HG02840 (cell line): ENCODE measurements around the gene ZNF460.

Experiments
- ATAC-seq: cut with Tn5 transposase; IDR thresholded peaks from one replicate; pipeline ENCODE4 v1.9.1; 2021; ENCODE audit warnings: mild to moderate bottlenecking, moderate library complexity, moderate number of reproducible peaks; ENCODE audit not compliant: unreplicated experiment, low FRiP score

The ZNF460 gene

DNA sequence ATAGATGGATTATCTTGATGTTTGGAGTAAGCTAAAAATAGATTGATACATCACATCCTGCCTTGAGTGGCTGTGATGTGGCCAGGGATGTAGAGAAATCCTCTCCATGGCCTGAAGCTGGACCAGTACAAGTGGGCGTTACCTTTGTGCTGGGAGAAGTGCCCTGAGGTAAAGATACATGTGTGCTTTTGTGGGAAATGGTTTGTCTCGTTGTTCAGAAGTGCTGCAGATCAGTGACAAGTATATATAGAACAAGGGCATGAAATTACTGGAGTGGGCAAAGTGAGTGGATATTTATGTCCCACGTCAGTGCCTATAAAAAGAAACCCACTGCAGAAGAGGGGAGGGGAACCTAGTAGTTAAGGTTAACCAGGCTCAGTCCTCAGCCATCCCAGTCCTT is 58.6 kb downstream of the ZNF460 start:
- no peak for ATAC-seq

DNA sequence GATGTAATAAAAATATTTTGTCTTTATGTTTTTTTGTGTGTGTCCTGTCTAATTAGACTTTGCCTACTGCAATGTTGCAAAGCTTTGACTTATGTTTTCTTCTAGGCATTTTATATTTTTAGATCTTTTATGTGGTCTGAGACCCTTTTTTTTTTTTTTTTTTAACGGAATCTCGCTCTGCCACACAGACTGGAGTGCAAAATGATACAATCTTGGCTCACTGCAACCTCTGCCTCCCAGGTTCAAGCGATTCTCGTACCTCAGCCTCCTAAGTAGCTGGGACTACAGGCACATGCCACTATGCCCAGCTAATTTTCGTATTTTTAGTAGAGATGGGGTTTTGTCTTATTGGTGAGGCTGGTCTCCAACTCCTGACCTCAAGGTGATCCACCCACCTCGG is 62.3 kb downstream of the ZNF460 start:
- ATAC-seq, result no peak
